NCI-H2171 treated with DMSO at 0.1 percent for 48 hours (cell line): ENCODE data around the gene FBXO10.
A peak's percentile ranks its signal among the peaks of the same experiment; 100 is the strongest.
"Not testable (repeated sequence)": the region's sequence is repeated elsewhere in the genome, so short reads cannot be mapped to it uniquely, and the experiment has no call there.

Experiments
- DNase-seq: peaks from one replicate; lab custom pipeline; 2025; lab: John Stamatoyannopoulos, UW

The FBXO10 gene, protein sequence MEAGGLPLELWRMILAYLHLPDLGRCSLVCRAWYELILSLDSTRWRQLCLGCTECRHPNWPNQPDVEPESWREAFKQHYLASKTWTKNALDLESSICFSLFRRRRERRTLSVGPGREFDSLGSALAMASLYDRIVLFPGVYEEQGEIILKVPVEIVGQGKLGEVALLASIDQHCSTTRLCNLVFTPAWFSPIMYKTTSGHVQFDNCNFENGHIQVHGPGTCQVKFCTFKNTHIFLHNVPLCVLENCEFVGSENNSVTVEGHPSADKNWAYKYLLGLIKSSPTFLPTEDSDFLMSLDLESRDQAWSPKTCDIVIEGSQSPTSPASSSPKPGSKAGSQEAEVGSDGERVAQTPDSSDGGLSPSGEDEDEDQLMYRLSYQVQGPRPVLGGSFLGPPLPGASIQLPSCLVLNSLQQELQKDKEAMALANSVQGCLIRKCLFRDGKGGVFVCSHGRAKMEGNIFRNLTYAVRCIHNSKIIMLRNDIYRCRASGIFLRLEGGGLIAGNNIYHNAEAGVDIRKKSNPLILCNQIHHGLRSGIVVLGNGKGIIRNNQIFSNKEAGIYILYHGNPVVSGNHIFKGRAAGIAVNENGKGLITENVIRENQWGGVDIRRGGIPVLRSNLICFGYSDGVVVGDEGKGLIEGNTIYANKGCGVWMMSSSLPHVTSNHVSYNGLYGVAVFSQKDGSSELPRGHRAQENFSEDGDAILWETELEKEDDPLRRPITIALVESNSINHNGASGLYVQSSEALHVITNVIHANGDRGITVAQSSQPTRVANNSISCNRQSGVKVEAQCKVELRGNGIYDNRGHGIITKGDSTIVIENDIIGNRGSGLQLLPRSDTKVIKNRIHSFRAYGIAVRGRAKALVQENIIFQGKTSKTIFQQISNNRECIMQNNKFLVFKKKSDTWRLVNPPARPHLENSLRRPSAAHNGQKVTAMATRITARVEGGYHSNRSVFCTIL

DNA sequence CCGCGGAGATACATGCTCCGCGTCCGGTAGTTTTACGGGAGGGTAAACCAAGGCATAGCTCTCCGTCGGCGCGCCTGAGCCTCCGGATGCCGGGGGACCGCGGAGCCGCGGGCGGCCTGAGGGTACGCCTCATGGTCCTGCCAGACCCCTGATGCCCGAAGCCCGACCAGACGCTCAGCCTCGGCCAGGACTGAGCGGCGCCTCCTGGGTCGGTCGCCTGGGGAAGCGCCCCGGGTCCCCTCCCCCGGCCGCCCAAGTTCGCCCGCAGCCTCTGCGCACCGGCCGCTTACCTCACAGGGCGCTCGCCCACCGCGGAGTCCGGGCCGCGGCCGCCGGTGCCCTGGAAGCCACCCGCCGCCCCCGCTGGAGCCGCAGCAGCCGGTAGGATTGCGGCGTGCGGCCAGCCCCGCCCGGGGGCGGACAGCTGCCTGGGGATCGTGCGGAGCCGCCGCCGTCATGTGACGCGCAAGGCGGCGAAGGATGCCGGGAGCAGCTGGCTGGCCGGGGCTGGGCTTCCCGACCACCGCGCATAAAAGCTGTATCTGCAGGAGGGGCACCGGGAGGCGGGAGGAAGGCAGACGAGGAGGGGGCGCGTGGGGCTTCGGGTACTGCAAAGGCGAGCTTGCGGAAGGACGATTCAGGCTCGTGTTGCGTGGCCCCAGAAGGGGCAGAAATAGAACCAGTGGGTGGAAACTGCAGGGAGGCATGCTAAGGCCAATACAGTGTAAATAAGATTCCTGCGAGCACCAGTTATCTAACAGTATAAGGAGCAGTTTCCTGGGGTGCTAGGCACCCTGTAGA is at the start of gene FBXO10:
Gene FBXO10 (minus strand): TSS at position 460 of the 801 bp plus-strand sequence. CDS start 34,612 bp downstream, outside the sequence.
- DNase-seq: peak; percentile 47

DNA sequence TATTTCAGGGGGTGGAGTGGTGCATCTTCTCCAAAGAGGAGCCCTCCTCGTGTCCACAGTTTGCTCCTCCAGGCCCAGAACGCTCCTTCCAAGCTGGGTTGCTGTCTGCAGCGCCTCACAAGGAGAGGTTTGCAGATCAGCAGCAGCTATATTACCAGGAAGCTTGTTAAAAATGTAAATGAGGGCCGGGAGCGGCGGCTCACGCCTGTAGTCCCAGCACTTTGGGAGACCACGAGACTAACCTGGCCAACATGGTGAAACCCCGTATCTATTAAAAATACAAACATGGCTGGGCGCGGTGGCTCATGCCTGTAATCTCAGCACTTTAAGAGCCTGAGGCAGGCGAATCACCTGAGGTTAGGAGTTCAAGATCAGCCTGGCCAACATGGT is 49.6 kb upstream of the FBXO10 start:
- no peak for DNase-seq

DNA sequence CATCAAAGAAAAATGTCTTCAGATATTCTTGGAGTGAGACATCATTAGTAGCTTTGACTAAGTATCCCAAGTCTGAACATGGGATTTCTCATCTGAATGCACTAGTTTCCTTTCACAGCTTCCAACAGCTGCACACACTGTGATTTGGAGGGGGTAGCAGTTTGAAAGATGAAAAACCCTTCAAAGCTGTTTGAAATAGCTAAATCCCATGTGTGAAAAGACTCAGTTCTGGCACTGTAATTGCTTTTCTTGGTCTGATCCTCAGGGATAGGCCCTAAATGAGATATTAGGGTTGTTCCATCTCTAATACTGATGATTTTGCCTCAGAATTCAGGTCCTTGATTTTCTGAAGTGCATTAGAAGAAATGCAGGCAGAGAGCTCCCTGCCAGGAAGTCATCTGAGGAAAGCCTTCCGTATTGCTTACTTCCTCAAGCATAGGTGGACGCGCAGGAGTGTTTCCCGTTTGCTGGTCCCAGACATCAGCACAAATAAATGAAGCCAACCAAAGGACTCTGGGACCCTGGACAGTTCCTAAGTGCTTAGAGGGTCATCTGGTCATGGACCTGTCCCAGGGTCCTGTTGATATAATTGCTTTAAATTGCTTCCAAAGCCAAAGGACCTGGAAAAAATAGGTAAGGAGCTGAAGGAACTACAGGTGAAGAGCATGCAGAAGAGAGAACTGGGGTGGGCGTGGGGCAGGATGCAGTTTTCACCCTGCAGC is 49.0 kb upstream of the FBXO10 start:
- no peak for DNase-seq

DNA sequence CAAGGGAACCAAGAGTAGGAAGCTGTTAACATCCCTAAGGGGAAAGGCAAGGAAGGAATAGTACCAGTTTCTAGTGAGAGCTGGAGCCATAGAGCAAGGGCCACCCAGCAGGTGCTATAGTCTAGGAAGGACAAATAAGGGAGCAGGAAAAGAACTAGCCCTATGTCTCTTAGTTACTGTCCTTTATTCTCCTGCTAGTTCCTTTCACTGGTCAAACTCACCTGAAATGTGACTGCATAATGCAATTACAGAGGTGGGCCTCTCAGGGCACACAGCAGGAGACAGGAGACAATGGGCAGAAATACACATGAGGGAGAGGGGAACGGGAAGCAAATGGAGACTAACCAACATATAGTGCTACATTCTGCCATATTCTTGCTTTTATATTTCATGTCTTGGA is 47.9 kb upstream of the FBXO10 start:
- no peak for DNase-seq

DNA sequence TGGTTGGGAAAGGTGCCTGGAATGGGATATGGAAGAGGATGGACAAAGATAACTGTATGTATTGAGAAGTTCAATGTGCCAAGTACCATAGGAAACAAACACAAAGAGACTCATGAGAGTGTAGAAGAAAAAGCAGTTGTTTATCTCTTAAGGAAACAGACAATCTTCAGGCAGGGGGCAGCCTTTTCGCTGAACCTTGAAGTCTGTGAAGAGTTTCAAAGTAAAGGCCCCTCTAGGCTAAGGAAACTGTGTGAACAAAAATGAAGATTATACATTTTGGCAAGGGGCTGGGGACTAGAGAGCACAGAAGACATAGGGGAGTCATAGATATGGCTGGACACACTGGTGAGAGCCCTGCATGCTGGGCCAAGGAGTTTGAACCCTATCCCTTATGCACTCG is 47.1 kb upstream of the FBXO10 start:
- no peak for DNase-seq

DNA sequence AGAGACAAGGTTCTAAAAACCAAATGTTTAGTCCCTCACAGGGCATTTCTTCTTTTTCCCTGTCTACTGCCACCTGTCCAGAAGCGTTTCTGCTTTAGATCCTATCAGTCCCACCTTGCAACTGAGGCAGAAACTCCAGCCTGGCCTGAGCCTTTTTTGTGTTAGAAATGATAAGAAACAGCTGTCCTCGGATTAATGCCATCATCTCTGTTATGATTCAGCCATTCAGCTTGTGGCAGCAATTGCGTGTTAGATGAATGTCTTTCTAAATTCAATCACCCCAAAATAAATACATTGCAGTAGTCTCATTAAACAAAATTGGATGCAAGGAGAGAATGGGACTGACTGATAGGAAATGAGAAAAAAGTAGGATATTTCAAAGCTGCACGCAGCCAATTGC is 46.3 kb upstream of the FBXO10 start:
- DNase-seq: no peak

DNA sequence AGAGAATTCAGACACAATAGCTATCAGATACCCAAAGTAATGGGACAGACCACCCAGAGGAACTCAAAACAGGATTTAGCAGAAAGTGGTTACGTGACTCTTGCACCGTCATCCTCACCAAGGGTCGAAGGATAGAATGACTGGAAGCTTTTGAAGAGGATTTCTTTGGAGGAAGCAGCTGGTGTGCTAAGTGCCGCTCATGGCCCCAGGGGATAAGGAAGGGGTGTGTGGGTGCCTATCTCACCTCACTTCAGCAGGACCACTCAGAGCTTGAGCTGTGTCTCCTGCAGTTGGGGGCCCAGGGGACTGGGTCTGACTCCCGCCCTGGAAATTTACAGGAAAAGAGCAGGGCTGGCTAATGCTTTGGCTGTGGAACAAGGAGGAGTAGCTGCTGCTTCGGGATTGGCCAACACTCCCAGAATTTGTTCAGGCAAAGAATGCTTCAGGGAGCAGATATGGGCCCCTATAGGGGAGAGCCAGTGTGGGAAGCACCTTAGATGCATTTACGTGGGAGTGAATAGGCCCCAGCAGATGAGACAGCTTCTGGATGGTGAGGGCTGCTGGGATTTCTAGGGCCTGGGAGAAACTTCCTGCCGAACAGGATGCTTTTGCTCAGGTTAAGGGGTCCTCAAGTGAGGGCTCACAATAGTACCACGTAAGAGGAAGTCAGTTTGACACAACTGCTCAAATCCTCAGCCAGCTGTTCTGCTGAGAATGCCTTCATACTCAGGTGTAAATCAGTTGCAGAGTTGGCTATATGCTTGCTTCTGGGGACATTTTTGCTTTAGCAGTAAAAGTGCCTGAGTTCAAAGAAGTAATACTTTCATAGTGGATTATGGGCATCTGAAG is 45.3 kb upstream of the FBXO10 start:
- peak; percentile 63 for DNase-seq

DNA sequence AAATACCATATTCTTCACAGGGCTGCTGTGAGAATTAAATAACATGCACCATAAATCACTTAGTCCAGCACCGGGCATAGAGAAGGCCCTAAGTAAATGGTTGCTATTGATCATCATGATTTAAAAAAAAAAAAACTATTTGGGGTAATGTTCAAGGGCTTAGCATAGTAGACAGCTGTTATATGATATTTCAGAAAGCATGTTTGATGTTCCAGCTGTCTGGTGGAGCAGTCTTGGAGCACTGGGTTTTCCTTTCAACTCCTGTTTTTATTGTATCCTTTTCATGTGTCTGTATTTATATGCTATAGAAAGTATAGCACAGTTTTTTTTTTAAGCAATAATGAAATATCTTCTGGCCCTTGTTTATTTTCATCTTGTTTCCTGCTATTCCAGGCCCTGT is 44.2 kb upstream of the FBXO10 start:
- peak; percentile 36 for DNase-seq

DNA sequence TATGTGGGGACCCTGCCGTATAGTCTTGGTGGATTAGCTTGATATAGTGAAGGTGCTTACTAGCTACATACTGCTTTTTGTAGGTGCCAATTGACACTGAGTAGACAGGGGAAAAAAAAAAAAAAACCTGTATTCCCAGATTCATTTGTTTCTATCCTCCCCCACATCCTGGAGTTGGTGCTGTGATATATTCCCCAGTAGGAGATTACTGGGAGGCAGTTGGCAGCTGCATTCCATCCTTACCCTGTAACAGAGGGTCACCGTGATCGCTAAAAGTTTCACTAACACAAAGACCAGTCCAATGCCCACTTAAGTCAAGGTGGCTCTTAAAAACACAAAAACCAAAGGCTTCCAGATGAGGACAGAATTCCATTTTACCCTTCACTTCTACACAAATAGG is 43.6 kb upstream of the FBXO10 start:
- DNase-seq: no peak

DNA sequence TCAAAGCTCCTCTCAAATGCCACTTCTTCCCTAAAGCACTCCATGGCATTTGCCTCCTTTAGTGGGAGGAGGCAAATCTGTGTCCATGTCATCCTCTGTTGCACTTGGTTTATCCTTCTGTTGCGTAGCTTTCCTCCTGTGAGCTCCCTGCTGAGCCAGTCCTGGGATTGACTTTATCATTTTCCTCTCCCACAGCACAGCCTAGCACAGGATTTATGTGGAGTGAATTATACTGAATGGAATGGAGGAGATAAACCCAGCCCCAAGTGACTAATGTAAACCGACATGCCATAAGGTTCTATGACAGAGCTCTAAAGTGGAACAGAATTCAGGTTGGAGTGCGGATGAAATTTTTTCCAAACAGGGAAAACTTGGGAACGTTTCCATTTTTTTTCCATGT is 42.6 kb upstream of the FBXO10 start:
- no peak for DNase-seq

DNA sequence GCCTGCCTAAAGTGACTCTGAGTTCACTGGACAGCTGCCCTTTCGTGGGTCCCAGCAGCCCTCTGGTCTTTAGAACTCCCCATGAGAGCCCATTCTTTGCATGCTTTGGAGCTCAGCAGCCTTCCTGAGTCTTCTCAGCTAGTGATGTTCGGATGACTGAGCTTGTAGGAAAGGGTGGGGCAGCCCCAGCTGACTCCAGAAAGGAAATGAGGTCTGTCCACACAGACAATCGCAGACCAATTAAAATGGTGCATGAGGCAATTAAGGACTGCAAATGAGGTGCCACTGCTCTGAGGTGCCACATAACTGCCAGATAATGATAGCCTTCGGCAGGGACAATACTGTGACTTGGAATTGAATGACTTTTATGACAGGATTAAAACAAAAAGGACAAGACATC is 41.7 kb upstream of the FBXO10 start:
- no peak for DNase-seq

DNA sequence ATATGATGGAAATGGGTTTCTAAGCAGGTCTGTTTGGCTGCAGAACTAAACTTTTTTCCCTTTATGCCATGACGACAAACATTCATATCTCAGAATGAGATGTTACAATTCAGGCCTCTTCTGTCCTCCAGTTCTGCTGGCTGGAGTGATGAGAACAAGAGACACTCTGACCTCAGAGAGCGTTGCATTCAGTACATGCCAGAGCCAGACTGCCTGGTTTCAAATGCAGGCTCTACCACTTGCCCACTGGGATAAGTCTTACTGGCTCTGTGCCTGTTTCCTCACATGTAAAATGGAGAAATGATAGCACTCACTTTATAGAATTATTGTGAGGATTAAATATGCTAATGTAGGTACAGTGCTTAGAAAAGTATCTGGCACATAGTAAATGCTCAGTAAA is 41.0 kb upstream of the FBXO10 start:
- no peak for DNase-seq

DNA sequence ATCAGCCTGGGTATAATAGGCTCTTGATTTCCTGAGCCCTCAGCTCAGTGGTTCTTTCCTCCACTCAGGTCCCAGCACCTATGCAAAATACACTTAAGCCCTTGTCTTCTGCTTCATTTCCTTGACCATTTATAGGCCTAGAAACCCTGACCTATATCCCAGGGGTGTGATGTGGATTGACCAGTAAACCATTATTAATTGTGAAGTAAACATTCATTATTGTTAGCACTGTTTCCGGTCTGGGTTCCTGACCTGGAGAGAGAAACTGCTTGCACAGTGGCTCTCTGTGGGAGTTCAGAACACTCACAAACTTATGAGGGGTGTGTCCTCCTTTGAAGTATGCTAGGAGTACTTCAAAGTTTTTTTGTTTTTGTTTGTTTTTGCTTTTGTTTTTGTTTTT is 35.8 kb upstream of the FBXO10 start:
- DNase-seq: no peak

DNA sequence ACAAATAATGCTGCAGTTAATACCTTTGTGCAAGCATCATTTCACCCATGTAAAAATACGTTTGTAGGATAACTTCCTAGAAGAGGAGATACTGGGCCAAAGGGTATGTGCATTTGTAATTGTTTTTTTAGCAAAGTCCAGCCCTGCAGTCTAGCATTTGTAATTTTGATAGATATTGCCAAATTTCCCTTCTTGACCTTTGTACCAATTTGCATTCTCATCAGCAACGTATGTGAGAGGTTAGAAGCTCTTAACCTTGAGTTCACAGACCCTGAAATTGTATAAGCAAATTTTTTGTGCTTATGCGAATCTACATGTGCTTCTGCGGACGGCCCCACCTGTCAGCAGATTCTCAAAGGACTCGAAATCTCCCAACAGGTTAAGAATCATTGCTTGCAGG is 34.8 kb upstream of the FBXO10 start:
- DNase-seq: no peak

DNA sequence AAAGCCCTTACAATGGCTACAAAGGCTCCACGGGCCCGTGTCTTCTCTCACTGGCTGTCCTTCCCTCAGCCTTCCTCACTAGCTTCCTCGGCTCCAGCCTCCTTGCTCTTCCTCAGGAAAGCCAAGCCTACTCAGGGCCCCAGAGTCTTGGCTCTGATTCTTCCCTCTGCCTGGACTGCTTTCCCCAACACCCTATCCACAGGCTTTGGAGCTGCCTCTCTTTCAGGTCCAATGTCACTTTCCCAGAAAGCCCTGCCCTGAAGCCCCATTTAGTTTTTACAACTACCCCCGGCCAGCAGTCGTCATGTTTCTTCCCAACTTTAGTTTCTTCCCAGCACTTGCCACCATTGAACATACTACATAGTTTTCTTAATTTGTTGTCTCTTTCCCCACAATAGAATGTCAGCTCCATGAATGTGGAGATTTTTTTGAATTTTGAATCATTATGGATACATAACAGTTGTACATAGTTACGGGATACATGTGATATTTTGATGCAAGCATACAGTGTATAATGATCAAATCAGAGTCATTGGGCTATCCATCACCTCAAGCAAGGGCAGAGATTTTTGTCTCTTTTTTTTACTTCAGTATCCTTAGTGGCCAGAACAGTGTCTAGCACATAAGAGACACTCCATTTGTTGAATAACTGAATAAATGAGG is 33.7 kb upstream of the FBXO10 start:
- DNase-seq: no peak

DNA sequence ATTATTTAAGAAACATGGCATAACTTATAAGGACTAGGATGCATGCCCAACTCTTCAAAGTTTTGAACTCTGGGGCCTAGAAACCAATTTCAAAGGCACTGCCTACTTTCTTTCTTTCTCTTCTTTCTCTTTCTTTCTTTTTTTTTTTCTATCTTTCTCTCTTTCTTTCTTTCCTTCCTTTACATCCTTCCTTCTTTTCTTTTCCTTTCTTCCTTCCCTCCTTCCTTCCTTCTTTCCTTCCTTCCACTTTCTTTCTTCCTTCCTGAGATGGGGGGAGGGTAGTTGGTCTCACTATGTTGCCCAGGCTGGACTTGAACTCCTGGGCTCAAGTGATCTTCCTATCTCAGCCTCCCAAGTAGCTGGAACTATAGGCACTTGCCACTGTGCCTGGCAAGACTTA is 32.1 kb upstream of the FBXO10 start:
- DNase-seq: no peak

DNA sequence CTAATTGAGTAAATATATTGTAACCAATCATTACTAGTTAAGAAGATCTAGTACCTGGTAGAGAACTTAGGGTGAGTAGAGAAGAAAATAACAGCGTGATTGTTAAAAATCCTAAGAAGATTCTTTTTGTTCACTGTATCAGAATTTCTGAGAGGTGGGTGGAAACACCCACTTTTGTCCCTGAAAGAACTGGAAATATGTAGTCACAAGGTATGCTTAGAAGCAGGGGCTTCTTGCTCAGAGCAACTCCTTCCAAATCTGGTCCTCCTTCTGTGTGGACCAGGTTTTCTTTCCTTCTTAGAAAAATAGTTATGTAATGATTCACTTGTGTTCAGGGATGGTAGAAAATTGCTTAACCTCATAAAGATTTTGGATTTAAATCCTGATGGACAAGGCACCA is 28.1 kb upstream of the FBXO10 start:
- no peak for DNase-seq

DNA sequence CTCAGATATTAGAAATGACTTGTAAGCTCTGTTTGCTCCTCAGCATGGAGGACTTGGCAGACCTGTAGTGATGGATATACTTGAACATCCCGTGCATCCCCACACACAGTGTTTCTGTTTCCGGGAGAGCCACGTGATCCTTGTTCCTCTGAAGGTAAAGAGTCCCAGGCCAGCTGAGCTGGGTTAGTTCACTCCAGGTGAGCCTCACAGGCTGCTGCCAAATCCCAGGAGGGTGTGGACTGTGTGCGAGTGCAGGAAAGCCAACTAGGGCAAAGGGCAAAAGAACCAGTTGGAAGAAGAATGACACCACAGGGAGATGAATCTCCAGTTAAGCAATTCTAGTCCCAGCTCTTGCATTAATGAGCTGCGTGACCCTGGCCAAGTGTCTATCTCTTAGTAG is 26.6 kb upstream of the FBXO10 start:
- DNase-seq: peak; percentile 76

DNA sequence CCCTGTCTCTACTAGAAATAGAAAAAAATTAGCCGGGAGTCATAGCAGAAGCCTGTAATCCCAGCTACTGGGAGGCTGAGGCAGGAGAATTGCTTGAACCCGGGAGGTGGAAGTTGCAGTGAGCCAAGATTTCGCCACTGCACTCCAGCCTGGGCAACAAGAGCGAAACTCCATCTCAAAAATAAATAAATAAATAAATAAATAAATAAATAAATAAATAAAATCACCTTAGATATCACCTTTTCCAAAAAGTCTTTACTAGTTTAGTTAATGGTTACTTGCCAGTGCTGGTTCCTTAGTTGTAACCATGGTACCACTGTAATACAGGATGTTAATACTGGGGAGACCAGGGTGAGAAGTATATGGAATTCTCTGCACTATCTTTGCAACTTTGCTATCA is 25.9 kb upstream of the FBXO10 start:
- not testable (repeated sequence) for DNase-seq

DNA sequence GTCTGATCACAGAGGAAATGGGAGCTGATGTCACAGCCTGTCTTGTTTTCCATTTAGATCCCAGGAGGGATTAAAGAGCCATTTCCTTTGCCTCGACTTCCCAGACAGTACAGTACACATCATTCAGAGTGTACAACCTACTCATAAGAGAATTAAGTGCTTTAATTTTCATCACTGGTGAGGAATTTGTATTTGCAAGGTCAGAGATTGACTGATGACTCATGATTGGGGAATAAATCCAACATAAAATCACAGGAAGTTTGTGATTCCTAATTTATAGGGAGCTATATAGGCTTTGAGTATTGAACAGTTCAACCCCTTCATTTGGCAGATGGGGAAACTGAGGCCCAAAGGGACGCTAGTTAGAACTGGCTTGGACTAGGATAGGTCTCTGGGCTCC is 20.3 kb upstream of the FBXO10 start:
- no peak for DNase-seq
